Tibial nerve (tissue), 3 donors: Measurements from ENCODE around the gene MED20.

Experiments
- CTCF ChIP-seq, 5 experiments: fragments of 200-600 bp in 3 of 5; fragments of 450-650 bp in 2 of 5; sonication (generic) in 3 of 5; IDR thresholded peaks; one replicate each; pipeline ENCODE4 v1.5.1; 2016 to 2019; ENCODE audit warnings: antibody characterized with exemption in 5 of 5, mild to moderate bottlenecking in 3 of 5, moderate library complexity in 2 of 5
- POLR2A ChIP-seq, 2 donors: fragments of 450-650 bp; IDR thresholded peaks; one replicate each; pipeline ENCODE4 v1.6.1; 2017; ENCODE audit warnings: antibody characterized with exemption in 2 of 2, mild to moderate bottlenecking in 2 of 2, moderate library complexity in 2 of 2

- TF ChIP-seq CTCF (IDR thresholded peaks at IDR 0.05) (no peak), POLR2A (IDR thresholded peaks at IDR 0.05) (no peak)
Measured at GRCh38 chr6:41958022-41958856, 37.3 kb upstream of the MED20 start.
